NCI-H1436 (cell line): Measurements from ENCODE around the gene PDK1.
"Not testable (repeated sequence)": the region's sequence is repeated elsewhere in the genome, so short reads cannot be mapped to it uniquely, and the experiment has no call there.

Experiments
- DNase-seq: peaks from one replicate; lab custom pipeline; 2025; lab: John Stamatoyannopoulos, UW

The PDK1 gene

DNA sequence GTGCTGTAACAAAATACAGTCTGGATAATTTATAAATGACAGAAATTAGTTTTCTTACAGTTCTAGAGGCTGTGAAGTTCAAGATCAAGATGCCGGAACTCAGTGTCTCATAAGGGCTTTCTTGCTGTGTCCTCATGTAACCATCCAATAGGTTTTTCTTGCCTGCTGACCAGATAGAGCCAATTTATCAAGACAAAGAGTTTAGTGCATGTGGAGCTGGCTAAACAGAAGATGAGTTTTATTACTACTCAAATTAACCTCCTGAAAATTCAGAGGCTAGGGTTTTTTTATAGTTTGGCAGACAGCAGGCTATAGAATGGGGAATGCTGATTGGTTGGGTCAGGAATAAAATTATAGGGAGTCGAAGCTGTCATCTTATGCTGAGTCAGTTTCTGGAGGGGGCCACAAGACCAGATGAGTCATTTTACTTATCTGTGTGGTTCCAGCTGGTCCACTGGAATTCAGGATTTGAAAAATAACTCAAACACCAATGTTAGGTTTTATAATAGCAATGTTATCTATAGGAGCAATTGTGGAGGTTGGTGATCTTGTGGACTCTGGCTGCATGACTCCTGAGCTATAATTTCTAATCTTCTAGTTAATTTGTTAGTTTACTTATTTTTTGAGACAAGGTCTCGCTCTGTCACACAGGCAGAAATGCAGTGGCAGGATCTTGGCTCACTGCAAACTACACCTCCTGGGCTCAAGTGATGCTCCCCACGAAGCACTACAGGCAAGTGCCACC is 3.2 kb upstream of the PDK1 start:
- DNase-seq: no peak

DNA sequence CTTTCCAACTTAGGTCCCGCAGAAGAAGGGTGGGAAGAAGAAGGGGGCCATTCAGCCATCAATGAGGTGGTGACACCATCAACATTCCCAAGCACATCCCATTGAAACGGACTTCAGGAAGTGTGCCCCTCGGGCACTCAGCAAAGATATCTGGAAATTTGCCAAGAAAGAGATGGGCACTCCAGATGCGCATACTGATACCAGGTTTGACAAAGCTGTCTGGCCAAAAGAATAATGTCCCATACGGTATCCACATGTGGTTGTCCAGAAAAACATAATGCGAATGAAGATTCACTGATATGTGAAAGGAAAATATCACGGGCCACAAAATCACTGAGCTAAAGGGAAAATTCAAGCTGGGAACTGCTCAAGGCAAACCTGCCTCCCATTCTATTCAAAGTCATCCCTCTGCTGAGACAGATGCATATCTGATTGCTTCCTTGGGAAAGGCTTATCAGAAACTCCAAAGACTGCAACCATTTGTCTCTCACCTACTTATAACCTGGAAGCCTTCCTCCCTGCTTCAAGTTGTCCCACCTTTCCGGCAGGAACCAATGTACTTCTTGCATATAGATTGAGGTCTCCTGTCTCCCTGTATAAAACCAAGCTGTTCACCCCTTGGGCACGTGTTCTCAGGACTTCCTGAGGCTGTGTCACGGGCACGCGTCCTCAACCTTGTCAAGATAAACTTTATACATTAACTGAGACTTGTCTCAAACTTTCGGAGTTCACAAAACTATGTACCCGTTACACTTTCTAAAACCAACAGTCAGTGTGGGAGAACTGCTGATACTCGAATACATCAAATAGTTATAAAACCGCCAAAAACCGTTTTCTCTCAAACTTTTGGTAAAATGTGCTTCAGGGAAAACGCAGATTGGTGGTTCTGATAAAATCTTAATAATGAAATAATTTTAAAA is 1.3 kb upstream of the PDK1 start:
- DNase-seq: no peak

DNA sequence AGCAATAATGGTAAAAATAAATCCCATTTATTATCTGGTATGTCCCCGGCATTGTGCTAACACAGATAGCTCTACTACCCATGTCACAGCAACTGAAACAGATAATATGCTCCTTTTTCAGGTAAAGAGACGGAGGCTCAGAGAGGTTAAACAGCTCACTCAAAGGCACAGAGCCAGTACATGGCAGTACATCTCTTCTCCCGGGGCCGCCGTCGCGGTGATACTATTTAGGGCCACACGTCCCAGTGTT is 693 bp upstream of the PDK1 start:
- DNase-seq: no peak

DNA sequence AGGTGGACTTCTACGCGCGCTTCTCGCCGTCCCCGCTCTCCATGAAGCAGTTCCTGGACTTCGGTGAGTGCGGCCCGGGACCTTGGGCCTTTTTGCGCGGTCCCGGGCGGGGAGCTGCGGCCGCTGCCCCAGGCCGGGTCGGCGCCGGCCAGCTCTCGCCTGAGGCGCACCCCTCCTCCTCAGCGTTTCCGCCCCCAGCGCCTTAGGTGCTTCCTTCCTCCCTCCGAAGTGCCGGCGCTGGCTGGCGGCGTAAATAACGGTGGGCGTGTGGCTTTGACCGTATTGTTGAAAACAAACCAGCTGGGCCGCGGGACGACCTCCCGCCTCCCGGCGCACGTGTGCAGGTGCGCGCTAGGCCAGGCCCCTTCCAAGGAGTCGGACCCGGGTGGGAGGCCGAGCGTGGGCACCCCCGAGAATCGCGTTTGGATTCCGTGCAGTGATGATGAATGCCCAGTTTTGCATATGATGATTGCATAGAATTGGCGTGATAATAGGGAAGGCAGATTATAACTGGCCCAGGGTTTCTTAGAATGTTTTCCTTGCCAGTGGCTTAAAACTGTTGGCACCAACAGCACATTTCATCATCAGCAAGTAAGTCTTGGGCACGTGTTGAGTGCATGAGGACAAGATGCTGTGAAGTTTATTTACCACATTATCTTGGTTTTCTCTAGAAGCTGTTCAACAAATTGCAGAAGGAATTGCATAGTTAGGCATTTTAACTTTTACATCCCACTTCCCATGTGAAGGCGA is 569 bp downstream of the PDK1 start:
- DNase-seq: peak; percentile 33

- no peak for DNase-seq
Observed at GRCh38 chr2:172558372-172558771, 2.5 kb downstream of the PDK1 start.

DNA sequence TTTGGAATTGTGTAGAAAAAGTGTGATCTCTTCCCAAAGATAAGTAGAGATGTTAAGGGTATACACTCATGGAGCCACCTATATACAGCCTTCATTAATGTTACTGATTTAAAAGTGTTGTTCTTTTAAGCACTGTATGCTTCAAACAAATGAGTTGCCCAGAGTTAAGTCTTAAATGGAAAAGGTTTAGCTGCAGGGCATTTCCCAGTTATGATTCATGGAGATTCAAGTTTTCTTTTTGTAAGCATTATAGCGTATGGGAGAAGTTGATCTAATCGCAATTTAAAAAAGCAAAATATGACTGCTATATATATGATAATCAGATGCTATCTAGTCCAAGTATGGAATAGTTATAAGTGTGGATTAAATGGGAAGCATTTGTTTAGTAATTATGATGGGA is 4.8 kb downstream of the PDK1 start:
- no peak for DNase-seq

DNA sequence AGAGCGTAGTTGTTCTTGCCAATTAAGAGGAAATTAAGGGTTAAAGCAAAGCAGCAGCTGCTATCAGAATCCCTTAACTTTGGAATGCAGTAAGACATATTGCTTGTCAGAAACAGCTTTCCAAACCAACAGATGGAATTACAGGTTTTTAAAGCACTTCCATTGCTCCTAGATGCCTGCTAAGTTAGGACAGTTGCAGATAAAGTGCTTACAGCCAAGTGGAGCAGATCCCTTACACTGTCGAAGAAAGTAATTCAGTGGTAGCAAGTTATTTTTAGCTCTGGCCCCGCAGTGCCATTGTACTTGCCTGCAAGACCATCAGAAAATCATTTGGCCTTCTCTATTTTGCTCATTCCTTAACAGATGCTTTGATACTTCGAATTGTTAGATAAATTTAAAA is 5.4 kb downstream of the PDK1 start:
- no peak for DNase-seq

- DNase-seq: no peak
Observed at GRCh38 chr2:172562298-172562697, 6.4 kb downstream of the PDK1 start.

DNA sequence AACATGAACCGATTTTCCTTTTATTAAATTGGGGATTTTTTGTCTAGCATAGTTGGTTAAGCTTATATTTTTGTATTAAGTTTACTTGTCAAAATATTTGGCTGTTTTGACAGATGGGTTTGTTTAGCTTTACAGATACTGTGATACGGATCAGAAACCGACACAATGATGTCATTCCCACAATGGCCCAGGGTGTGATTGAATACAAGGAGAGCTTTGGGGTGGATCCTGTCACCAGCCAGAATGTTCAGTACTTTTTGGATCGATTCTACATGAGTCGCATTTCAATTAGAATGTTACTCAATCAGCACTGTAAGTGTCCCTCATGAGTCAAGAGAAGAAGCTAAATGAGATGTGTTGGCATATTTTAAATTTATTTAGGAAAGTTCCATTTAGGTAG is 8.5 kb downstream of the PDK1 start:
- no peak for DNase-seq

GRCh38 chr2:172571245-172571644 is 15.4 kb downstream of the PDK1 start:
- DNase-seq: no peak

GRCh38 chr2:172572981-172573380 is 17.1 kb downstream of the PDK1 start:
- DNase-seq: no peak

- DNase-seq: no peak
Observed at GRCh38 chr2:172574965-172575364, 19.1 kb downstream of the PDK1 start.

DNA sequence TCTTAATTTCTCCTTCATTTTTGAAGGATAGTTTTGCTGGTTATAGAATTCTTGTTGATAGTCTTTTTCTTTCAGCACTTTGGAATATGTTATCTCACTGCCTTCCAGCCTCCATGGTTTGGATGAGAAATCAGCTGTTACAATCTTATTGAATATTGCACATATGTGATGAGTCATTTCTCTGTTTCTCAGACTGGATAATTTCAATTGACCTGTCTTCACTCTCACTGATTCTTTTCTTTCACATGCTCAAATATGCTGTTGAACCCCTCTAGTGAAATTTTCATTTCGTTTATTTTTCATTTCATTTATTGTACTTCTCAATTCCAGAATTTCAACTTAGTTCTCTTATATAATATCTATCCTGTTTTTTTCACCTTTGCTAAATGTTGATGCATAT is 22.2 kb downstream of the PDK1 start:
- DNase-seq: no peak

DNA sequence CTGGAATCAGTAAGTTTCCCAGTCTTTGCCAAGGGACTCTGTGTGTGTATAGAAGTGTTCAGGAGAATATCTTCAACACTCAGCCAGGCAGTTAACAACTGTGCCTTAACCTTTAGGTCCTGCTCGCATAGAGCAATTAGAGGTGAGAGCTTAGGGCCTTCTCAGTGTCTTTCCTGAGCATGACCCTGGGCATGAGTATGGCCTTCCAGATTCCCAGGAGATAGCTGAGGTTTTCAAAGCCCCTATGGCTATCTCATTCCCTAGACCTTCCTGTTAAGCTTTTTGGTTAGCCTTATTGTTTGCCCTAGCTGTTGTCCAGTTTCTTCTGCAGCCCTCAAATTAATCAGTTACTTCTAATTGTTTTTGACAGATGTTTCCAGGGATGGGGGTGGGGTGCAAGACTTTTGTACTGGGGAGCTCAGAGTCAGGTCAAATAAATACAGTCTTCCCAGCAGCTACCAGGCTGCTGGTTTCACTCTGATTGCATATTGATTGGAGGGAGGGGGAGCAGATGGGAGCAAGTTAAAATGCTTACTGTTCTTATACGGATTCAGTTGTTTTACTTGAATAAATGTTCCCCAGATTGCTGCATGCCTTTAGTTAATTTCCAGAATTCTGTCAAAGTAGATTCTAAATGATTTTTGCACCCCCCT is 23.1 kb downstream of the PDK1 start:
- DNase-seq: no peak

DNA sequence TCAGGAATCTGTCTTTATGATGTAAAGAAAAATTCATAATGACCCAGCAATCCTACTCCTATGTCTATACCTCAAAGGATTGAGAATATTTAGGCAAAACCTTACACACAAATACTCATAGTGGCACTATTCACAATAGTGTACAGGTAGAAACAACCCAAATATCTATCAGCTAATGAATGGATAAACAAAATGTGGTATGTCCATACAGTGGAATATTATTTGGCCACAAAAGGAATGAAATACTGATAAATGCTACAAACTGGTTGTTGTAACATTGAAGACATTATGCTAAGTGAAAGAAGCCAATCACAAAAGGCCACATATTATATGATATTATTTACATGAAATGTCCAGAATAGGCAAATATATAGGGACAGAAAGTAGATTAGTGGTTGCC is 24.7 kb downstream of the PDK1 start:
- no peak for DNase-seq

DNA sequence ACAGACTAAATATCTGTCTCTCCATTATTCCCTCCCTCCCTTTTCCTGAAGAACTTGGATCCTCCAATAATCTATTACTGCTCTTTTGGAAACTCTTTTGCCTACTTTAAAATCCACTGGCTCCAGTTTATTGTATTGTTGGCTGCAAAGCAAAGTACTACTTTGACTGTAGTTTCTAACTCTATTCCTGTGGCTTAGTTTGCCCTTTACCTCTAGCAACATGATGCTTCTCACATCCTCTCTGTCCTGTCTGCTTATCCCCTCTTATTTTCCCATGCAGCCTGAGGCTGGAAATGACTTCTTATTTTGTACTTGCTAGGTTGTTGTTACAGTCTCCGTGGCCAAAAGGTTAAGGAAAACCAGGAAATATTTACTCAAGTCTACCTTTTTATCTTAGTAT is 26.8 kb downstream of the PDK1 start:
- DNase-seq: no peak

GRCh38 chr2:172586245-172586891 is 30.5 kb downstream of the PDK1 start:
- DNase-seq: no peak

GRCh38 chr2:172587231-172587630 is 31.3 kb downstream of the PDK1 start:
- not testable (repeated sequence) for DNase-seq

DNA sequence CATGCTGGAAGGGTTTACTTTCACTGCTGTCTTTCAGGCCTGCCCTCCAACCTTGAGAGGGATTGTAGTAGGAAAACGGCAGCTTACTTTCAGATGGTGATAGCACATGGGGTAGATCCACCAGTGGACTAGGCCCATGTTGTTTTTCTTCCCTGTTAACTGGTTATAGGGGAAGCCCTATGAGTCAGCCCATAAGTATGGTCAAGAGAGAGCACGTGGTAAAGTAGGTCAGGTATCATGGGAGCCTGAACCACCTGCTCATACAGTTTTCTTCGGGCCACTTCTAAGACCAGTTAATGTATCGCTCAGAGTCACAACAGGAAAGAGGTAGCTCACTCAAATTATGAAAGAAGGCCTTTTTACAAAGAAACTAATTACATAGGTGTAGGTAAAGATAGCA is 33.0 kb downstream of the PDK1 start:
- DNase-seq: no peak

- DNase-seq: not testable (repeated sequence)
Observed at GRCh38 chr2:172591386-172591785, 35.5 kb downstream of the PDK1 start.

DNA sequence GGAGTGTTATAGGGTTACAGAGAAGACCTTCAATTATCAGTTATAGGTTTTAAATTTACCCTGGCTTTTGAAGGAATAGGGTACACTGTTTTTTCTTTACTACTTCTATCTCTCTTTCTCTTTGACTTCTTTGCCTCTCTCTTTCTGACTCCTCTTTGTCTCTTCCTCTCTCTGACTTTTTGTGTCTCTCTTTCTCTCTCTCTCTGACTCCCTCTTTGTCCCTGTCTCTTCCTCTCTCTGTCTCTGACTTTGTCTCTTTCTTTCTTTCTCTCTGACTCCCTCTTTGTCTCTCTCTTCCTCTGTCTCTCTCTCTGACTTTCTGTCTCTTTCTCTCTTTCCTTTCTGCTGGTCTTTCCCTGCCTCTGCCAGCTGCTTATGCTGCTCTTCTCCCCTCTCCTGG is 36.3 kb downstream of the PDK1 start:
- DNase-seq: not testable (repeated sequence)

- no peak for DNase-seq
Observed at GRCh38 chr2:172596776-172597175, 40.9 kb downstream of the PDK1 start.
